Activated B cell treated with CpG ODN at 0.5 μM for 24 hours (primary cell): ENCODE results near the gene CD4. TPM values are rescaled to one million over a fixed set of nuclear protein-coding genes. Genes with fewer than 3 reads are reported as not detected.

Source experiments
- total RNA-seq: library from RNA; stranded (reverse); gene quantifications from 2 replicates; pipeline ENCODE4 v1.2.3, GENCODE V29; 2022

Gene CD4
- total RNA-seq, 1 donor from 2014 or later: 0.22 TPM

Other genes starting within 250 kb of the CD4 start
- gene IFFO1, start 233.5 kb upstream of the CD4 start, total RNA-seq: 23.6 and 25.9 TPM in 2 replicates
- 114 and 121 TPM in 2 replicates for gene NOP2, start 221.2 kb upstream of the CD4 start, total RNA-seq
- gene CHD4, start 182.1 kb upstream of the CD4 start, total RNA-seq: 342 and 345 TPM in 2 replicates
- 27.7 and 30.4 TPM in 2 replicates for gene LPAR5, start 153.6 kb upstream of the CD4 start, total RNA-seq
- gene ACRBP, start 142.1 kb upstream of the CD4 start, total RNA-seq: 5.4 and 7.7 TPM in 2 replicates
- gene ING4, start 126.4 kb upstream of the CD4 start, total RNA-seq: 31.6 and 39.2 TPM in 2 replicates
- gene ZNF384, start 100.2 kb upstream of the CD4 start, total RNA-seq: 81.7 and 98.6 TPM in 2 replicates
- 0.24 and 0.40 TPM in 2 replicates for gene PIANP, start 88.7 kb upstream of the CD4 start, total RNA-seq
- gene COPS7A, start 65.5 kb upstream of the CD4 start, total RNA-seq: 28.1 and 35.8 TPM in 2 replicates
- 102 and 105 TPM in 2 replicates for gene MLF2, start 36.4 kb upstream of the CD4 start, total RNA-seq
- gene PTMS, start 23.2 kb upstream of the CD4 start, total RNA-seq: 4.8 and 6.4 TPM in 2 replicates
- gene LAG3, start 17.0 kb upstream of the CD4 start, total RNA-seq: 0.12 TPM in 1 of 2 replicates, not detected in the other
- gene GPR162, start 32.3 kb downstream of the CD4 start, total RNA-seq: not detected in 2 replicates
- gene P3H3, start 38.9 kb downstream of the CD4 start, total RNA-seq: not detected in 2 replicates
- 0.51 and 0.60 TPM in 2 replicates for gene GNB3, start 51.4 kb downstream of the CD4 start, total RNA-seq
- 1.2 and 1.6 TPM in 2 replicates for gene CDCA3, start 61.8 kb downstream of the CD4 start, total RNA-seq
- 108 and 110 TPM in 2 replicates for gene USP5, start 62.6 kb downstream of the CD4 start, total RNA-seq
- 306 and 318 TPM in 2 replicates for gene TPI1, start 78.0 kb downstream of the CD4 start, total RNA-seq
- gene SPSB2, start 83.8 kb downstream of the CD4 start, total RNA-seq: 14.4 and 16.2 TPM in 2 replicates
- gene LRRC23, start 115.3 kb downstream of the CD4 start, total RNA-seq: 7.7 and 8.8 TPM in 2 replicates
- 20.9 and 31.0 TPM in 2 replicates for gene ENO2, start 125.1 kb downstream of the CD4 start, total RNA-seq
- 42.8 and 50.9 TPM in 2 replicates for gene ATN1, start 138.4 kb downstream of the CD4 start, total RNA-seq
- not detected in 2 replicates for gene RNU7-1, start 154.3 kb downstream of the CD4 start, total RNA-seq
- 54.8 and 63.4 TPM in 2 replicates for gene C12orf57, start 154.5 kb downstream of the CD4 start, total RNA-seq
- gene PTPN6, start 161.8 kb downstream of the CD4 start, total RNA-seq: 371 and 393 TPM in 2 replicates
- gene PHB2, start 181.1 kb downstream of the CD4 start, total RNA-seq: 240 and 255 TPM in 2 replicates
- 89.2 and 91.1 TPM in 2 replicates for gene EMG1, start 181.4 kb downstream of the CD4 start, total RNA-seq
- gene LPCAT3, start 228.9 kb downstream of the CD4 start, total RNA-seq: 19.3 and 21.3 TPM in 2 replicates